K562 (cell line): ENCODE results near the gene ZNF410. TPM values are rescaled to one million over a fixed set of nuclear protein-coding genes. Genes with fewer than 3 reads are reported as not detected.

Experiments
- EGR1 ChIP-seq: fragments of 450-650 bp; conservative IDR thresholded peaks from 2 replicates; pipeline ENCODE4 v1.6.1; 2017; ENCODE audit warnings: mild to moderate bottlenecking
- MTA2 ChIP-seq: fragments of 450-650 bp; IDR thresholded peaks from 2 replicates; pipeline ENCODE4 v1.6.1; 2016; ENCODE audit warnings: low read depth
- NCOA4 ChIP-seq: fragments of 450-650 bp; IDR thresholded peaks from 2 replicates; pipeline ENCODE4 v1.6.1; 2018; ENCODE audit warnings: mild to moderate bottlenecking; ENCODE audit not compliant: partially characterized antibody
- polyA plus RNA-seq, 8 experiments: library from polyadenylated mRNA; depleted of rRNA in 4 of 8; stranded (reverse) in 5 of 8; unstranded in 3 of 8; fragments of >200 nt; fragmentation: Nextera tagmentation in 2 of 8; fragmentation: Illumina TruSeq in 1 of 8; extraction: Ambion mirVana in 2 of 8; extraction: Trizol in 1 of 8; gene quantifications; 2 replicates each; pipeline versions ENCODE4 v1.2.1 to v1.2.3, GENCODE V29; 2011 to 2014; ENCODE audit warnings: inconsistent platforms in 1 of 8, missing spikeins in 1 of 8
- total RNA-seq, 7 experiments: library from RNA; depleted of rRNA in 6 of 7; stranded (reverse); fragments of >200 nt in 6 of 7; fragmentation: Illumina TruSeq in 2 of 7; extraction: Trizol in 2 of 7; gene quantifications; 2 replicates each; pipeline versions ENCODE4 v1.2.1 to v1.2.3, GENCODE V29; 2011 to 2021; ENCODE audit warnings: low replicate concordance in 1 of 7
- TF ChIP-seq, protein P1 (sequence below), 3 experiments: fragments of 200-800 bp in 1 of 3; fragments of 250-450 bp in 1 of 3; fragments of 450-650 bp in 1 of 3; sonication (Bioruptor Pico) in 1 of 3; sonication (Bioruptor generic) in 1 of 3; formaldehyde crosslinking in 1 of 3; IDR thresholded peaks; 2 replicates each; pipeline versions ENCODE4 v1.6.1 to v1.8.0; 2016 to 2022; ENCODE audit warnings: mild to moderate bottlenecking in 2 of 3, missing genetic modification characterization in 2 of 3, missing compliant biosample characterization in 1 of 3, moderate library complexity in 1 of 3
- TF ChIP-seq, protein P2 (sequence below): fragments of 450-650 bp; formaldehyde crosslinking; IDR thresholded peaks from 2 replicates; pipeline ENCODE4 v1.4.0; 2020; ENCODE audit warnings: mild to moderate bottlenecking, mixed read lengths
- TF ChIP-seq, protein P3 (sequence below): sonication (generic); formaldehyde crosslinking; IDR thresholded peaks from 2 replicates; pipeline ENCODE4 v1.8.0; 2023; ENCODE audit warnings: mild to moderate bottlenecking, missing genetic modification reagents

ZNF410 gene
- total and polyA plus RNA-seq, 9 of the 15 experiments (the other 6 are each of a cell fraction or from before 2014, with no cell fraction given): 20.5 to 64.8 (median 38.7) TPM

DNA sequence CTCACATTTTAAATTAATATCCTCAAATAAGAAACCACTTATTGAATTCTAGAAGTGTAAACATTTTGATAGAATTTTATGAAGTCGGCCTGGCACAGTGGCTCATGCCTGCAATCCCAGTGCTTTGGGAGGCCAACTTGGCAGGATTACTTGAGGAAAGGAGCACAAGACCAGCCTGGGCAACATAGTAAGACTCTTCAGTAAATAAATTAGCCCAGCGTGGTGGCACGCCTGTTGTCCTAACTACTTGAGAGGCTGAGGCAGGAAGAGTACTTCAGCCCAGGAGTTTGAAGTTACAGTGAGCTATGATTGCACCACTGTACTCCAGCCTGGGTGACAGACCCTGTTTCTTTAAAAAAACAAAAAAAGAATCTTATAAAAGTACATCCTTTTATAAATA, 8.9 kb upstream of the ZNF410 start (continued):
- TF ChIP-seq, protein P1, sequence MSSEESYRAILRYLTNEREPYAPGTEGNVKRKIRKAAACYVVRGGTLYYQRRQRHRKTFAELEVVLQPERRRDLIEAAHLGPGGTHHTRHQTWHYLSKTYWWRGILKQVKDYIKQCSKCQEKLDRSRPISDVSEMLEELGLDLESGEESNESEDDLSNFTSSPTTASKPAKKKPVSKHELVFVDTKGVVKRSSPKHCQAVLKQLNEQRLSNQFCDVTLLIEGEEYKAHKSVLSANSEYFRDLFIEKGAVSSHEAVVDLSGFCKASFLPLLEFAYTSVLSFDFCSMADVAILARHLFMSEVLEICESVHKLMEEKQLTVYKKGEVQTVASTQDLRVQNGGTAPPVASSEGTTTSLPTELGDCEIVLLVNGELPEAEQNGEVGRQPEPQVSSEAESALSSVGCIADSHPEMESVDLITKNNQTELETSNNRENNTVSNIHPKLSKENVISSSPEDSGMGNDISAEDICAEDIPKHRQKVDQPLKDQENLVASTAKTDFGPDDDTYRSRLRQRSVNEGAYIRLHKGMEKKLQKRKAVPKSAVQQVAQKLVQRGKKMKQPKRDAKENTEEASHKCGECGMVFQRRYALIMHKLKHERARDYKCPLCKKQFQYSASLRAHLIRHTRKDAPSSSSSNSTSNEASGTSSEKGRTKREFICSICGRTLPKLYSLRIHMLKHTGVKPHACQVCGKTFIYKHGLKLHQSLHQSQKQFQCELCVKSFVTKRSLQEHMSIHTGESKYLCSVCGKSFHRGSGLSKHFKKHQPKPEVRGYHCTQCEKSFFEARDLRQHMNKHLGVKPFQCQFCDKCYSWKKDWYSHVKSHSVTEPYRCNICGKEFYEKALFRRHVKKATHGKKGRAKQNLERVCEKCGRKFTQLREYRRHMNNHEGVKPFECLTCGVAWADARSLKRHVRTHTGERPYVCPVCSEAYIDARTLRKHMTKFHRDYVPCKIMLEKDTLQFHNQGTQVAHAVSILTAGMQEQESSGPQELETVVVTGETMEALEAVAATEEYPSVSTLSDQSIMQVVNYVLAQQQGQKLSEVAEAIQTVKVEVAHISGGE (CRISPR knock-in tag; IDR thresholded peaks at IDR 0.05): no peak
- TF ChIP-seq NCOA4: no peak
- TF ChIP-seq, protein P2, sequence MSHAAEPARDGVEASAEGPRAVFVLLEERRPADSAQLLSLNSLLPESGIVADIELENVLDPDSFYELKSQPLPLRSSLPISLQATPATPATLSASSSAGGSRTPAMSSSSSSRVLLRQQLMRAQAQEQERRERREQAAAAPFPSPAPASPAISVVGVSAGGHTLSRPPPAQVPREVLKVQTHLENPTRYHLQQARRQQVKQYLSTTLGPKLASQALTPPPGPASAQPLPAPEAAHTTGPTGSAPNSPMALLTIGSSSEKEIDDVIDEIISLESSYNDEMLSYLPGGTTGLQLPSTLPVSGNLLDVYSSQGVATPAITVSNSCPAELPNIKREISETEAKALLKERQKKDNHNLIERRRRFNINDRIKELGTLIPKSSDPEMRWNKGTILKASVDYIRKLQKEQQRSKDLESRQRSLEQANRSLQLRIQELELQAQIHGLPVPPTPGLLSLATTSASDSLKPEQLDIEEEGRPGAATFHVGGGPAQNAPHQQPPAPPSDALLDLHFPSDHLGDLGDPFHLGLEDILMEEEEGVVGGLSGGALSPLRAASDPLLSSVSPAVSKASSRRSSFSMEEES: no peak
- TF ChIP-seq, protein P3, sequence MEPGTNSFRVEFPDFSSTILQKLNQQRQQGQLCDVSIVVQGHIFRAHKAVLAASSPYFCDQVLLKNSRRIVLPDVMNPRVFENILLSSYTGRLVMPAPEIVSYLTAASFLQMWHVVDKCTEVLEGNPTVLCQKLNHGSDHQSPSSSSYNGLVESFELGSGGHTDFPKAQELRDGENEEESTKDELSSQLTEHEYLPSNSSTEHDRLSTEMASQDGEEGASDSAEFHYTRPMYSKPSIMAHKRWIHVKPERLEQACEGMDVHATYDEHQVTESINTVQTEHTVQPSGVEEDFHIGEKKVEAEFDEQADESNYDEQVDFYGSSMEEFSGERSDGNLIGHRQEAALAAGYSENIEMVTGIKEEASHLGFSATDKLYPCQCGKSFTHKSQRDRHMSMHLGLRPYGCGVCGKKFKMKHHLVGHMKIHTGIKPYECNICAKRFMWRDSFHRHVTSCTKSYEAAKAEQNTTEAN (CRISPR knock-in tag): no peak
- no peak for TF ChIP-seq EGR1
- no peak for TF ChIP-seq MTA2
- TF ChIP-seq, all 486 proteins: peak for 0
